A549 (cell line): ENCODE data around the gene IRF3.

Experiments used
- CTCF ChIP-seq: fragments of >200 bp; sonication (Bioruptor Twin); formaldehyde crosslinking; IDR thresholded peaks from 3 replicates; pipeline ENCODE4 v1.5.1; 2016
- EP300 ChIP-seq, 2 experiments: fragments of >200 bp; sonication (Bioruptor Twin); formaldehyde crosslinking; IDR thresholded peaks; 2 replicates in 1 of 2; 3 replicates in 1 of 2; pipeline ENCODE4 v1.6.1; 2016 to 2017
- RAD21 ChIP-seq, 2 experiments: fragments of >200 bp in 1 of 2; sonication (Bioruptor Twin) in 1 of 2; formaldehyde crosslinking in 1 of 2; IDR thresholded peaks in 1 of 2; conservative IDR thresholded peaks in 1 of 2; 2 replicates in 1 of 2; 3 replicates in 1 of 2; pipeline ENCODE4 v1.6.1; 2012 to 2018; ENCODE audit warnings: inconsistent platforms in 1 of 2
- REST ChIP-seq: fragments of 200-600 bp; sonication (generic); IDR thresholded peaks from 2 replicates; pipeline ENCODE4 v1.6.1; 2016; ENCODE audit warnings: antibody characterized with exemption, mild to moderate bottlenecking, moderate library complexity

- TF ChIP-seq CTCF (no peak), REST (no peak), EP300 (IDR thresholded peaks at IDR 0.05) (no peak), RAD21 (conservative IDR thresholded peaks at IDR 0.05 in 1 of 2, IDR thresholded peaks at IDR 0.05 in 1 of 2) (no peak)
Measured at GRCh38 chr19:49690656-49691242, 25.1 kb upstream of the IRF3 start, which contains the start of gene CPT1C.
